NCI-H1417 (cell line): ENCODE results near the gene CMTM7.

ENCODE experiments used
- DNase-seq, 3 experiments: peaks; one replicate each; lab custom pipeline; 2025; lab: John Stamatoyannopoulos, UW

The CMTM7 gene

GRCh38 chr3:32414522-32415202 lies 23.0 kb downstream of the CMTM7 start:
- no peak for DNase-seq

GRCh38 chr3:32419742-32420125 lies 28.1 kb downstream of the CMTM7 start:
- DNase-seq, result no peak

- DNase-seq, result no peak
These were observed 28.7 kb downstream of the CMTM7 start for GRCh38 chr3:32420126-32421038.

- DNase-seq, result no peak
These were observed 29.5 kb downstream of the CMTM7 start for GRCh38 chr3:32421185-32421584.

GRCh38 chr3:32421991-32422859 lies 30.6 kb downstream of the CMTM7 start:
- DNase-seq, result peak in 2 of 3 experiments; percentile 26 to 71

- no peak for DNase-seq
These were observed 31.3 kb downstream of the CMTM7 start for GRCh38 chr3:32422943-32423342.

GRCh38 chr3:32423534-32423933 lies 31.9 kb downstream of the CMTM7 start:
- DNase-seq, result no peak

GRCh38 chr3:32423956-32424557 lies 32.4 kb downstream of the CMTM7 start:
- DNase-seq, result no peak

- DNase-seq, result no peak
These were observed 33.1 kb downstream of the CMTM7 start for GRCh38 chr3:32424581-32425250.

- DNase-seq, result peak in 1 of 3 experiments; percentile 1
These were observed 36.7 kb downstream of the CMTM7 start for GRCh38 chr3:32428092-32429068.

- DNase-seq, result no peak
These were observed 39.2 kb downstream of the CMTM7 start for GRCh38 chr3:32430900-32431299.

- DNase-seq, result no peak
These were observed 39.8 kb downstream of the CMTM7 start for GRCh38 chr3:32431481-32431880.

GRCh38 chr3:32432045-32432710 lies 40.5 kb downstream of the CMTM7 start:
- DNase-seq, result no peak

GRCh38 chr3:32432711-32433530 lies 41.3 kb downstream of the CMTM7 start:
- no peak for DNase-seq

GRCh38 chr3:32434206-32434605 lies 42.6 kb downstream of the CMTM7 start:
- DNase-seq, result no peak

GRCh38 chr3:32435911-32436815 lies 44.5 kb downstream of the CMTM7 start:
- no peak for DNase-seq

GRCh38 chr3:32436816-32437189 lies 45.1 kb downstream of the CMTM7 start:
- DNase-seq, result no peak

- no peak for DNase-seq
These were observed 46.2 kb downstream of the CMTM7 start for GRCh38 chr3:32437896-32438295.
